GM20431 (cell line): ENCODE results near the gene TSHZ3.

Source experiments
- in situ Hi-C: fragments of 300-500 bp; cut with MseI, MboI; formaldehyde crosslinking; loops from one replicate; pipeline ENCODE4 v1.15.0; 2020; ENCODE audit warnings: low sequenced_read_pairs; ENCODE audit not compliant: unreplicated experiment

Gene TSHZ3

DNA sequence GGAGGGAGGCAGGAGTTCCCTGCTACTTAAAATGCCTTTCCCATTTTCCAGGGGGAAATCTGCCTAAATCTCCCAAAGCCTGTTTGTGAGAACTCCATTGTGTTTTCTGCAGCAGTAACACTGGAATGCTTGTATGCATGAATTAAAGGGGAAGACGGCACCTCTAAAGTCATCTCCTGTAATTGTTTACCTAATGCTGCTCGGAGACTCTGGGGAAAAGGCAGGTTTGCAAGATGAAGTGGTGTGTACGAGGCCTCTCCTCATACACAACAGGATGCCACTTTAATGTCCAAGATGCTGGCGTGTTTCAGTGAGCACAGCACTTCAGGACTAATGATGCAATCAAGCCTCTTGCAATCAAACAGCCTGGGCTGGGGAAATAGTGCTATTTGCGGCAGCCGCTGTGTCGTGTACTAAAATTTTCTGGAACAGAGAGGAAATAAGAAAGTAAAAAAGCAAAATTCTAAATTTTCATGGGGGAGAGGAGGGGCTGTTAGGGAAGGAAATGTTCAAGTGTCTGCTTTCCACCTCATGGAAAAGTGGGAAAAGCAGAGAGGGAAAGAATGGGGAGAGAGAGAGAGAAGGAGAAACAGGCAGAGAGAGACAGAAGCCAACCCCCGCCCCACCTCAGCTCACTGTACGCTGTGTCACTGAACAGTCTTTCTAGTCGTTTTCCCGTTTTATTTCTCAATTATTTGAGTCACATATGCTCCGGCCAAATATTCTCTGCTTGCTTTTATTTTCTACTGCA lies 32.9 kb downstream of the TSHZ3 start:
- in situ Hi-C loops = no loop called here

DNA sequence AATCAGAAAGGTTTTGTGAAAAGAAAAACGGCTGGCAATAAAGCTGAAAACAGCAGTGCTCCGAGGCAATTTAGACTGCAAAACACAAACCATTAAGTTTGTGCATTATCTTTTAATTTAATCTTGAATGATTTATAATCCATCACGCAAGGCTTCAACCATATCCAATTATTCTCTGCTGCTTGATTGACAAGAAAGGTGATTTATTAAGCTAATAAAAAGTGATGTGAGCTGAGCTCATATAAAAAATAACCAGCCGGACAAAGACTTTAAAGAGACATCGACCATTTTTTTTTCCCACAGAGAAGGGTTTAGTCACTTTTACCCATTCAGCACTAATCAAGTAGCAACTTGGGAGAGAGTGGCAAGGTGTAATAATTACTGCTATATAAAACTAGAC lies 33.6 kb downstream of the TSHZ3 start:
- in situ Hi-C loops = no loop called here

DNA sequence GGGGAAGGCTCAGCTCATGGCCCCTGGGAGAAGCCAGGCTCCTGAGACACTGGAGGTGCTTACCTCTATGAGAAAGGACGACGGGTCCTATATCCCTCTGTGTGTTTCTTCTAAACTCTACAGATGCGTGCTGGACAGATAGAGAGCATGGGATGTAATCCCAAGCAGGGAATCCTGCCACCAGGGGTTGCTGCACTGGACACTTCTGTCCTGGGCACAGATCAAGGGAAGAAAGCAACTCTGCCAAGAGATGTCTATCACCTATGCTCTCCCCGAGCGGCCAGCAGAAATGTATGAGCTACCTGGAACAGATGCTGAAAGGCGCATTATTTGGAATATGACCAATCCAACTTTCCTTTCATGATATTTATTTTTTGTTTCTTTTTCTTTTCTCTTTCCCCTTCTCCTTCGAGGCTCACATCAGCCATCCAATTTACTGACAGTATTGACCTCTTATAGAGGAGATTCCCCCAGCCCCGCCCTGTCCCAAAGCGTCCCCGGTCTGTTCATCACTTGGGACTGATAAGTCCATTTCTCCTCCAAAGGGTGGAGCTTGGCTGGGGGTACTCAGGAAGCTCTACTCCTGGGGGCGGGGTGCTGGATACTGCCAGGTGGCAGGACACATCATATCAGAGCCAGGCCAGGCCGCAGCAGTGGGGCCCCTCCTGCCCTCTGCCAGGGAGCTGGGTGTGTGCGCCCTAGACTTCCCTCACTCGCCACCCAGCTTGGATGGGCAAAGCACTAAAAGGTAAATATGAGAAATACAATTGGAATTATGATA lies 34.2 kb downstream of the TSHZ3 start:
- in situ Hi-C loops = no loop called here

DNA sequence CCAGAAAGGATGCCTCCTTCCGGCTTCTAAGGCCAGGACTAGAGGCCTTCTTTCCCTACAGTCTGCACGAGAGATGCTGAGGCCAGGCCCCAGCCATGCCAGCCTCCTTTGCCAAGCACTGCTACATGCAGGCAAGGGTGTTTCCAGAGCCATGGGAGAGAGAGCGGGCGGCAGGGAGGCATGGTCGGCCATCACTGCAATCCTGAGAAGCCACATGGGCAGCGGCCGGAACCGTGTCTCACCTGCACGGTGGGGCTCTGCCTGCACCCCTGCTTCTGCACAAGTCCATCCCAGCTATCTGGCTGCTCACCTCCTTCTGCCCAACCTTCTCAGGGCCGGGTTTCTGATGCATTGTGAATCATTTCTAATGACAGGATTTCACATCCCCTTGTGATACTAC lies 35.1 kb downstream of the TSHZ3 start:
- in situ Hi-C loops = no loop called here

DNA sequence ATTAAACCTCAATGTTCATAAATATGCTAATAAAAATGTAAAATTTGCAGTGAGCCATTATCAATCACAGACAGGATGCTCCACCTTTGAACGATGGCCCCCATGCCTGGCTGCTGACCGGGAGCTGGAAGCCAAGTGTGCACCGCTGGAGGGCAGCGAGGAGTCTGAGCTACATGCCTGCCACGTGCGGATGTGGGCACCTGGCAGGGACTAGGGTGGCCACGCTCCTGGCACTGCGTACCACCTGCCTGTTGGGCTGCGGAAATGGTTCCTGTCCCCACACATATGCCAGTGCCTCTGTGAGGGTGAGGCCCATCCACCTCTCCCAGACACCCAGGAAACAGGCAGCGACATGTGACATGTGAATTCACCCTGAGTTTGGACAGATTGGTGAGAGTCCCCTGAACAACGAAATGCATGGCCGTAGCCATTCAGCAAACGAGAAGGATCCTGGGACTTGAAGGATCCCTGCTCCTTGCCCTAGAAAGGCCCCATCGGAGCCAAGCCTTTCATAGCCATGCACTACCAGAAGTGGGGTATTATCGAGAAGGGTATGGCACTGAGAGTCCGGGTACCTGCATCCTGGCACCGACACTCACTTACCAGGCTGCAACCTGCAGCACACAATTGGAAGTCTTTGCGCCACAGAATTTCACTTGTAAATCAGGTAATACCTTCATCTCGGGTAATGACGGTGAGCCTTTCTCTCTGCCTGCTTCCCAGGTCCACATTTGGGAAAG lies 35.8 kb downstream of the TSHZ3 start:
- in situ Hi-C loops = no loop called here

DNA sequence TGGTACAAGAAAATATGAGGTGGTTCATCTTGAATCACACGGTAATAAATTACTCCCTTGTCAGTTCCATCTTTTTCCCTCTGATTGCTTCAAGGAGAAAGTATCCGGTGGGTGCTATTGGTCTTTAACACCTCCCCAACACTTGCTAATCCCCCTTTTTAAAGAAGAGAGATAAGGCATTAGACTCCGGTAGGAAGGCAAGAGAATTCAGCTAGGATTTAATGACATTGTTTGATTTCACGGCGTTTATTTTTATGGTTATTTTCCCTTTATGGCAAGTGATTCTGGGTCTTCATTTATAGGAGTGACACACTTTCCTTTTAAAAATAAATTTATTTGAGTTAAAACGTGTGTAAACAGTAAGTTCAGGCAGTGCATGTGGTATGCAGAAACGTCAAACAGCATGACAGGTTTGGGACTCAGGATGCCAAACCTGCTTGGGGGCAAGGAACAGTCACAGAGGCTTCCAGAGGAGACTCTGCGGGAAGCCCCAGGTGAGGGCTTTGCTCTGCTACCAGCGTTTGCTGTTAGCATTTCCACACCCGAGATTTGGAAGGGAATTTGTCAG lies 36.5 kb downstream of the TSHZ3 start:
- in situ Hi-C loops = no loop called here

DNA sequence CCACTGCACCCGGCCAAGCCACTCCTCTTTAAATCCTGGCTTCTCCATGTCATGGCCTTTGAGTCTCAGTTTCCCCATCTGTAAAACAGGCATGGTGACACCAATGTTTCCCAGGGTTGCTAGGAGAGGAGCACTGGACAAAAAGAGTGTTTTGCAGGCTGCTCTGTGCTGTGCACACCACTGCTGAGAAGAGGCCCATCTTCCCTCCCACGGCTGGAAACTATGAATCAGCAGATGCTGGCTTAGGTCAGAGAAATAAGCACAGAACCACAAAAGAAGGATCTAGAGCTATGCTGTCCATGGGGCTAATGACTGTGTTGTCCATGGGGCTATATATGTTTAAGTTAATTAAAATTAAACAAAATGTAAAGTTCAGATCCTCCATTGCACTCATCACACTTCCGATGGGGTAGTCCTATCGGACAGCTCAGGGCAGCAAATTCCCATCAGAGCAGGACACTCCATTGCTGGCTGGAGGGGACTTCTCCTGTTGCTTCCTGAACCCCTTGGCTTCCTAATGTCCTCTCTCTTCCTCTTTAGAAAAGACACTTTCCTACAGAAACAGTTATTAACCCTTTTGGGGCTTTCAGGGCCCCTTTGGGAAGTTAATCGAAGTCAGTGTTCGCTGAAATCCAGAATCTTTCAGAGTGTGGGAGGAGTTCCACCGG lies 37.1 kb downstream of the TSHZ3 start:
- in situ Hi-C loops = no loop called here

DNA sequence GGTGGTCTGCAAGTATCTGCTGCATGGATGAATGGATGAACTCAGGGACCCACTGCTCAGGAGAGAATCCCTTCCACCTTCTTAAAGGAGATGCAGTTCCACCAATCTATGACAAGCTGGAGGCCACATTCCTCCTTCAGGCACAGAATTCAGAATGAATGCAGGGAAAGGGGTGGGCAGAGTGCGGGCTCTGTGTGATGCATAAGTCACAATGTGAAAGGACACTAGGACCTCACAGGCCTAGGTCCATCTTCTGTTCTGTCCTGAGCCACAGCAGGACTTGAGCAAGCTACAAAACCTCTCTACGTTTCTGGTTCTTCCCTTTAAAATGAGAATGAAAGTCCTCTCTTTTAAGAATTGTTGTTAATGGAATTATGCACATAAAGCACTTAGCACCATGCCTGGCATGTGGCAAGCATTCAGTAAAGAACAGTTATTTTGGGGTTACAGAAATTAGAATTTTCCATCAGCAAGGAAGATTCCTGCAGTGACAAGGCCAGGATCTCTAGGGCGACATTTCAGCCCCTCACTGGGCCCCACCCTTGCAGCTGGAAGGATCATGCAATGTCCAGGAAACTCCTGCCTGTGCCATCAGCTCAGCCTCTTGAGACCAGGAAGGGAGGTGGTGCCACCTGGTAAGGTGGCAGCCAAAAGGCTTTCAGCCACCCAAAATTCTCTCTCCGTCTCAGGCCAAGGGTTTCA lies 38.7 kb downstream of the TSHZ3 start:
- in situ Hi-C loops = no loop called here

DNA sequence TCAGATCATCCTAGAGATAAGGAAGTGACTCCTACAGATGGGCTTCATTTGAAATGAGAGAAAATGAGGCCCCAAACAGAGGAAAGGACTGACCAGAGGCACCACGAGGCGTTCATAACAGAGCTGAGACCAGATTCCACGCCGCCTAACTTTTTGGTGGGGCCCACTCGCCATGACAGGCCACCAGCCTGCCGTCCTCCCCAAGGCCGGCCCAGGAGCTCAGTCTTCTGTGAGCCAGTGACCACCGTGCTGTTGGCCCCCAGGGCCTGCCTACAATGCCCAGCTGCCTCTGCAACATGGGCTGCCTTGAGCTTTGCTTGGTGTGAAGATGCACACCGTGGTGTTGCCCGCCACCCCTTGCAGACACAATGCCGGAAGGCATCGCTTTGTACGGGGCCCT lies 40.5 kb downstream of the TSHZ3 start:
- in situ Hi-C loops = no loop called here

DNA sequence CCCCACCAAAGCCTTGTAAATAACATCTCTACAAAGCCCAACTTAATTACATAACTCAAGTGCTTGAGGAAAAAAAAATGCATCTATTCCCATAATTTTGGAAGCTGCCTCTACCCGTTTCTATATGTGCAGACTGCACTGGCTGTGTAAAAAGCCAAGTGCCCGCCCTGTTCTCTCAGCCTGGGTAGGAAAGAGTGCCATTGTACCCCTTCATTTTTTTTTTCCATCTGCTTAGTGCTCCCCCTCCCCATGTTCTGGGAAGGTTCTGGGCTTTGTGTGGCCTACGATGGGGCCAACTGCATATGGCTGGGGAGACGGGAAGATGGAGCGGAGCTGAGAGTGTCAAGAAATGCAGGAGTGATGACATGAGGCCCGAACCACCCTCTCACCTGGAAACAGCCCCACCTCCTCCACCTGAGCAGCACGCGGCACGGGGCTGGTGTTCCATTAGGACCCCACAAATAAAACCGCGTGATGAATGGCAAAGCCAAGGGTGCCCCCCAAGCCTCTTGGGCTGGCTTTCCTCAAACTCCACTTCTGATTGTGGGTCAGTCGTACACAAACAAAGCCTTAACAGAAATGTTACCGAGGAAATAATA lies 42.1 kb downstream of the TSHZ3 start:
- in situ Hi-C loops = no loop called here

DNA sequence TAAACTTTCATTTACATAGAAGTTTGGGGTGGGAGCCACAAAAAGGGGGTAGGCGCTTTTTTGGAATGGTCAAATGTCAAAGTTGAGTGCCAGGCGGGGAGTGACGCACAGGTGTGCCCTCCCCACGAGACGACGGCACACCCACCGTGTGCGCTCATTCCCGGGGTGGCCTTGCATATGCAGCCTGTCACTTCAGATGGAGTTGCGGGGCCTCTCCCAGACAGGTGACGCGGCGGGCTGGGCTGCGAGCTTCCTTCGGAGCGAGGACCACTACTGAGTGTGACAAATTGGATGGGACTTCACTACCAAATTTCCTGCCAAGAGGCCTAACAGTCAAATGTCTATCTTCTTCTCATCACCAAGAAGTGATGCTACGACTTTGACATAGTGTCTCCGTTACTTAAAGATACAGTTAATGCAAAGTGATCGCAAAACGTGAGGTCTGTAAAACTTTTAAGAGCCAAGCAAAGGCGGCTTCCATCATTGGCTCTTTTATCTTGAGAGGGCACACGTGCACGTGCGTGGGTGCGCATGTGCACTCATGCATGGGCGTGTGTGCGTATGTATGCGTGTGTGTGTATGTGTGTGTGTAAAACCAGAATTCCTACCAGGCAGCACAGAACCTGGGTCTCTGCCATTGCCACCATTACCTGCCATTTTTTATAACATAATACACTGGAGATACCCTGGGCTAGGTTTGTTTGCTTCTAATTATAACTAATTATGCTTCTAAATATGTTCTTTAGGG lies 43.1 kb downstream of the TSHZ3 start:
- in situ Hi-C loops = no loop called here

DNA sequence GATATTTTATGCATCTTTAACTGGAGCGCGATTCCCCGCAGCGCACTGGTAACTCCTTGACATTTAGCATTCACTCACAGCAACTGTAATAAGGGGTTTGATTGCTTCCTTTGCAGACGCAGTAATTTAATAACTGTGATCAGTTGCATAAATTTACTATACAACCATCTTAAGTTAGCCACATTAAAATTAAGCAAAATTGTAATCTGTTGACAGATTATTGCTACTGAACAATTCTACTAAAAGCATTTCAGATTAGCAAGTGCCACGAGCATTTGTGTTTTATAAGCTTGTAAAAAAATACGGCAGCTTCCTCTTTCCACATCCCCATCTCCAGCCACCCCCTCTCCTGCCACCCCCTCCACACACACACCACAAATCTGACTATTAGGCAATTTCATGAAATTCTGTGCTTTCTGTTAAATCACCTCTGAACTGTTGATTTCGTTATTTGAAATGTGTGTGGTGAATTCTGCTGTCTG lies 44.4 kb downstream of the TSHZ3 start:
- in situ Hi-C loops = no loop called here

DNA sequence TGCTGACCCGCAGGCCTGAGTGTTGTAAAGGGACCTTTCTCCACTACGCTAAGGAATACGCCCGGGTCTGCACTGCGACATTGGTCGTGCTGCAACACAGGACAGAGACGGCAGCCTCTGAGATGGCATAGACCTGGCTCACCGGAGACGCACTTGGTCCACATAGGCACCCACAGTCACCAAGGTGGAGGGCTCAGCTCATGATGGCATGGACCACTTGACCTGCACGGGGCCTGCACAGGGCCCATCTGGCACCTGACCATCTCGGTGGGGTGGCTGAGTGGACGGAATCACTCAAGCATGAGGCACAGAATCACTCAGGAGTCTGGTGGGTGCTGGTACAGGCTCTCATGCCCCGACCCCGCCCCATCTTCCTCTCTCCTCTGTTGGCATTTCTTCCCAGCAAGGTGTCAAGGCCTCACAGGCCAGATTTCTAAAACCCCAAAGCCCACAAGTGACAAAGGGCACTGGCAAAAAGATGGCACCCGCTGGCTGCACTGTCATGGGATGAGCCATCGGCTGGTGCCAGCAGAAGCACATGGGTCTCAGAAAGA lies 45.9 kb downstream of the TSHZ3 start:
- in situ Hi-C loops = no loop called here

DNA sequence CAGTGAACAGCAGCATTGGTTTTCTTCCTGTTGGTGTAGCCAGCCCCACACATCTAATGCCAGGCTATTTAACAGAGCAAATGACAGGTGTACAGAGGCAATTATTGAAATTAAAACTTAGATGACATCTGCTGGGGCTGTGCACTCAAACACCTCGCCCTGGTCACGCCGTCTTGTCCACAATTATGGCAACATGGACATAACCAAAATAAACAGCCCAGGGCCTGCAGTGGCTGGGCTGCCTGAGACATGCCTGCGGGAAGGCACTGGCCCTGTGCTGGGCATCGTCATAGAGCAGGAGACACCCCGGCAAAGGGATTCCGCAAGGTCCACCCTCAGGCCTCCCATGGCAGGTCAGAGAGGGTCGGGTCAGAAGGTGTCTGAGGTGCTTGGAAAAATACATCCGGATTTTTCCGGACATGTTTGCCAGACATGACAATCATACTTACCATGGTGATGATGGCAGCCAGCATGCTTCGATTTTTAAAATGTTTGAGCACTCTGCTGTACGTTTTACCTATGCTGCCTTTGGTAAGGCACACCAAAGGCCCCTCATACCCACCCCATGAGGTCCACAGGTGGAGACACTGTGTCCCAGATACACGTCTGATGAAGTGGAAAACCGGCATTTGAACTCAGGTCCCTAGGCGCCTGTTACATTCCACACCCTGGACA lies 47.8 kb downstream of the TSHZ3 start:
- in situ Hi-C loops = no loop called here

DNA sequence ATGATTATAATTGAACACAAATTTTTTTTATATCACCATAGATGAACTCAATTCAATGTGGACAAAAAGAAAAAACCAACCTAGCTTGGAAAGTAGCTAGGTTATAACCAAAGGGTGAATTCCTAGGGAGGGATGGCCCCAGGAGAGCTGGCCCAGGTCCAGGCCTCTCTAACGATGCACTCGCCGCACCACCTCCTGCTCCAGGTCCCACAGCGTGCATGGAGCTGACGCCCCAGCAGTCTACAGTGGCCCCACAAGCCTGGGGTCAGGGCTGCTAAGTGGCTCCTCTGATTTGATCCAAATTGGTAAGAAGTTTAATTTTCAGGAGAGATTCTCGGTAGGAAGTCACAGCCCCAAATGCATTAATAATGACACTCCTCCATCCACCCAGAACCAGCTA lies 48.8 kb downstream of the TSHZ3 start:
- in situ Hi-C loops = no loop called here

DNA sequence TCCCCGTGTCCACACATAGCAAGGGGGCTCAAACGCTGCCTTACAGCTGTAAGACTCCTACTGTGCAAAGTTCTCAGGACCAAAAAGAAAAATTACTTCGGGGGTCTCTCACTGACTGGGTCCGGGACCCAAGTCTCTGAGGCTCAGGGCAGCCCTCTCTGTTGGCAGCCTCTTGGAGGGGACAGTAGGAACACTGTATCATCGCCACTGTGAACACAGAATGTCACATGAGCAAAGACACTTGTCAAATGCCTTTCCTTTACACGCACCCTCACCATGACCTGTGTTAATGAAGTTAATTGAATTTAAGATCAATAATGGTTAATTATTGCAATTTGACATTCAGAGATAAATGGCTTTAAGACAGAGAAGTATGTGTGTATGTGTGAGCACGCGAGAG lies 49.6 kb downstream of the TSHZ3 start:
- in situ Hi-C loops = no loop called here

DNA sequence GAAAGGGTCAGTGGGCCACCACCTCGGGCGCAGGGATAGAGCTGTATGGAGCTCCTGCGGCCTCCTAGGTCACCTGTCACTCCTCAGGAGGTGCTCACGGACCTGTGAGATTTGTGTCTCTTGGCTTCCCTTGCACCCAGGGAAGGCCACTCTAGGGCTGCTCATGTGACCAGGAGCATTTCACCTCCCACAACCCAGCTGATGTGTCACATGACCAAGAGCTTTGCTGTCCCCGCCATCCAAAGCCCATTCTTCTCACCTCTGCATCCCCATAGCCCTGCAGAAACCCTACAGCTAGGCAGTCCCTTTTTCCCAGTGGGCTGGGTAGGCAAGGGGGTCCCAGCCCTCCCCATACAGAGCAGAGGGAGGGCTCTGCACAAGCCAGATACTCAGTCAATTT lies 51.2 kb downstream of the TSHZ3 start:
- in situ Hi-C loops = no loop called here
